CD1c-positive myeloid dendritic cell (primary cell): ENCODE results near the gene FOXD3.
"Not testable (repeated sequence)": the region's sequence is repeated elsewhere in the genome, so short reads cannot be mapped to it uniquely, and the experiment has no call there.

Source experiments
- DNase-seq: peaks from one replicate; pipeline ENCODE4 v3.0.0-alpha.2; 2016; ENCODE audit errors: extremely low spot score

FOXD3 gene

DNA sequence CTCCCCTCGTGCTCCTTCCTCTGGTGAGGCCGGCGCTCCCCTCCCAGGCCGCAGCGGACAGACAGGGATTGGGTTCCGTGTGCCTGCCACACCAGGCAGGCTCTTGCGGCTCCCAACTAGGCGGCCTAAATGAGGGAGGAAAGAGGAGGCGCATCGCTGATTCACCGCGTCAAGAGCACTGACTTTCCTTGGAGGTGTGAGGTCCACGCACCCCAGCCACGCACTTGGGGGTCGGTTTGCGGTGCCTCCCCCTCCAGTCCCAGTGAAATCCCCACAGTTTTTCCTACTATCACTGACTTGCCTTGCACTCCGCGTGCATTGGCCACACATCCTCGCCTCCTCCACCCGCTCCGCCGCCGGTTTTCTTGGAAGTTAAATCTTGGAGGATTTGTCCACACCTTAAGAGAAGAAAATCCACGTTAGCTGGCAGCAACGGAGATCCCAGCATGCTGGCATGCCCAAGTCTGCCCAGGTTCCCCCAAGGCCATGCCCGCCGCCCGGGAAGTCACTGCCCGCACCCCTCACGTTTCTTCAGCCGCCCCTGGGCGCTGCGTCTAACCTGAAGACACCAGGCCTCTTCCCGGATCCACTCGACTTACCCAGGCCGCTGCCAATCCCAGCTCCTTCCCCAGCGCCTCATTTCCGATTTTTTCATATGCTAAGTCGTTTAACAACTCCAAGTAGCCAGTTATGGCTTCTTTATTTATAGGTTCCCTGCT, 1.1 kb upstream of the FOXD3 start:
- no peak for DNase-seq

DNA sequence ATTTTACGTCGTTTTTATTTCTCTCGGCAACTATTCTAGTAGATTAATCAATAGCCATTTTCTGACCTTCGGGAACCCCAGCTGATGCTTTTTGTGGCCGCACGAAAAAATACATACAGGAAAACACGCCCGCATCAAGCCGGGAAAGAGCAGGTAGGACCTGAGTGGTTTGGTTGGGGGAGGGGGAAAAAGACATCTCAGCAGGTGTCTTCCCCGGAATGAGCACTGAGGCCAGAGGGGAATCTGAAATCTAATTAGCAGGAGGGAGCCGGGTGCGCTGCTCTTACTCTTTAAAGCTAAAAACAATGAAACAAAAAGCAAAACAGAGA, 618 bp upstream of the FOXD3 start:
- no peak for DNase-seq

DNA sequence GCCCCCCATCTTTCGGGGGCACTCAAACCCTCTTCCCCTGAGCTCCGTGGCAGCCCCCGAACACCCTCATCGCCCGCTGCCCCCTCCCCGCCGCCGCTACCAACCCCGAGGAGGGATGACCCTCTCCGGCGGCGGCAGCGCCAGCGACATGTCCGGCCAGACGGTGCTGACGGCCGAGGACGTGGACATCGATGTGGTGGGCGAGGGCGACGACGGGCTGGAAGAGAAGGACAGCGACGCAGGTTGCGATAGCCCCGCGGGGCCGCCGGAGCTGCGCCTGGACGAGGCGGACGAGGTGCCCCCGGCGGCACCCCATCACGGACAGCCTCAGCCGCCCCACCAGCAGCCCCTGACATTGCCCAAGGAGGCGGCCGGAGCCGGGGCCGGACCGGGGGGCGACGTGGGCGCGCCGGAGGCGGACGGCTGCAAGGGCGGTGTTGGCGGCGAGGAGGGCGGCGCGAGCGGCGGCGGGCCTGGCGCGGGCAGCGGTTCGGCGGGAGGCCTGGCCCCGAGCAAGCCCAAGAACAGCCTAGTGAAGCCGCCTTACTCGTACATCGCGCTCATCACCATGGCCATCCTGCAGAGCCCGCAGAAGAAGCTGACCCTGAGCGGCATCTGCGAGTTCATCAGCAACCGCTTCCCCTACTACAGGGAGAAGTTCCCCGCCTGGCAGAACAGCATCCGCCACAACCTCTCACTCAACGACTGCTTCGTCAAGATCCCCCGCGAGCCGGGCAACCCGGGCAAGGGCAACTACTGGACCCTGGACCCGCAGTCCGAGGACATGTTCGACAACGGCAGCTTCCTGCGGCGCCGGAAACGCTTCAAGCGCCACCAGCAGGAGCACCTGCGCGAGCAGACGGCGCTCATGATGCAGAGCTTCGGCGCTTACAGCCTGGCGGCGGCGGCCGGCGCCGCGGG, 837 bp downstream of the FOXD3 start:
- DNase-seq = peak; percentile 48

DNA sequence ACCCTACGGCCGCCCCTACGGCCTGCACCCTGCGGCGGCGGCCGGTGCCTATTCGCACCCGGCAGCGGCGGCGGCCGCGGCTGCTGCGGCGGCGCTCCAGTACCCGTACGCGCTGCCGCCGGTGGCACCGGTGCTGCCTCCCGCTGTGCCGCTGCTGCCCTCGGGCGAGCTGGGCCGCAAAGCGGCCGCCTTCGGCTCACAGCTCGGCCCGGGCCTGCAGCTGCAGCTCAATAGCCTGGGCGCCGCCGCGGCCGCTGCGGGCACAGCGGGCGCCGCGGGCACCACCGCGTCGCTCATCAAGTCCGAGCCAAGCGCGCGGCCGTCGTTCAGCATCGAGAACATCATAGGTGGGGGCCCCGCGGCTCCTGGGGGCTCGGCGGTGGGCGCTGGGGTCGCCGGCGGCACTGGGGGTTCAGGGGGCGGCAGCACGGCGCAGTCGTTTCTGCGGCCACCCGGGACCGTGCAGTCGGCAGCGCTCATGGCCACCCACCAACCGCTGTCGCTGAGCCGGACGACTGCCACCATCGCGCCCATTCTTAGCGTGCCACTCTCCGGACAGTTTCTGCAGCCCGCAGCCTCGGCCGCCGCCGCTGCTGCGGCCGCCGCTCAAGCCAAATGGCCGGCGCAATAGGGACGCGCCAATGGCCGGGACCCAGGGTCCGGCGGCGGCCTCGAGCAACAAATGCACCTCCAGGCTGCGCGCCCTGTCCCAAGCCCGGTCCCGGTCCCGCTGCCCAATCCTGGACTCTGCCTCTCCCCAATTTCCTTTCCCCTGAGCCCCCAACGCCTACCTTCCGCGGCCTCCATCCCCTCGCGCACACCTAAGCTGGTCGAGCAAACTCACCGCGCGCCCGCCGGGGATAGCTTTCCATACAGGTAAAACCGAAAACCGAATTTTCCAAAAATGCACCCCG, 1.8 kb downstream of the FOXD3 start:
- no peak for DNase-seq

DNA sequence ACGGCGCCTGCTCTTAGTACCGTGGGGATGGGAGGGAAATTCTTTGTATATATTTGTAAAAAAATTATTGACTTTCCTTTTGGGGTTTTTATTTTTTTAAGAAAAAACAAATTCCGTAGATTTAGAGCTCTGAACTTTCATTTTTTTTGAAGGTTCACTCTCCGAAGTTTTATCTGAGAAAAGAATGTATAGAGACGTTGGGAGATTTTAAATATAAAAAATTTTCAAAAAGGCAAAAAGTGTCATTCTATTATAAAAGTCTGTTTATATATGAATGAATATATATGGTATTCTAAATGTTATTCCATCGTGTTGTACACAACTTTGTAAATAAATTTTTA, 2.4 kb downstream of the FOXD3 start:
- DNase-seq = no peak

DNA sequence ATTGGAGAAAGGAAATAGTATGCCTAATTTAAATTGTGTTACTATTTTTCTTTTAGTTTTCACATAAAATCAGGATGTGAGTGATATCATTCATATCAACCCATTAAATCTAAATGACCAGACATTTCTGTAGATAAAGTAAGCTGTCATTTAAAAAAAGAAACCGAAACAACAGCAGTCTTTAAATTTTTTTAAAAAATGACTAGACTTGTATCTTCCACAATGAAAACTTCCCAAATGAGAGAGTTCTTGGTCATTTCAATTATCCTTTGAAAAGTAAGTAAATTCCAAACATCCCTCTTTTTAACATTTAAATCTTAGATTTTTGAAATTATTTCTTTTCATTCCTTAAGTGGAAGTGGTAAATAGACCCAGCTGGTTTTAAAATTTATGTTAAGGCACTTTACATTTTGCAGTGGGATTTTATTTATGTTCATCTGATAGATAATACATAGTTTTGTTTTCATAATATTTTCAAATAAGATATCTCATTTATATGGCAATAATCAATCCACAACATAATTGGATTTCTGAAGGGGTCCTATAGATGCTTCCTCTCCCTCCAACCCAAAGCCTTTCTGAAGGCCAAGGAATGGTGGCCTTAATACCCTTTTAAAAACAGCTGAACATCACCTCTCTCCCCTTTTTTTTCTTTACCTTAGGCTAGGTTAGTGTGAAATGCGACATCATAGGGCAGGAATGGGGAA, 3.1 kb downstream of the FOXD3 start:
- DNase-seq = no peak

DNA sequence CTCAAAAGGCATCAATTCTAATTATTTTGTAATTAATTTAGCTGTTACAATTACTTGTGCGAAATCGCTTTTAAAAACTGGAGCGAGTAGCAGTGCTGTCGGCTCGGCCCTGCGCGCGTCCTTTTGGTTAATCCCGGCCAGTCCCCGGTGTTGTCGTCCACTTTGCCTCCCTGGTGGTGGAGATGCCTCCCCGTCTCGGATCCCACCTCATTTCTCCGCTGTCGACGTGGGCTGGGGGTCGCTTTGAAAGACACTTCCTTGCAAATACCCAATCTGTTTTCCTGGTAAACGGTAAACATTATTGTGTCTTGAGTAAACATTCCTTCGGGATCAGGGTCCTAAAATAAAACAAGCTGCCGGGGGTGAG, 3.7 kb downstream of the FOXD3 start:
- DNase-seq = no peak

DNA sequence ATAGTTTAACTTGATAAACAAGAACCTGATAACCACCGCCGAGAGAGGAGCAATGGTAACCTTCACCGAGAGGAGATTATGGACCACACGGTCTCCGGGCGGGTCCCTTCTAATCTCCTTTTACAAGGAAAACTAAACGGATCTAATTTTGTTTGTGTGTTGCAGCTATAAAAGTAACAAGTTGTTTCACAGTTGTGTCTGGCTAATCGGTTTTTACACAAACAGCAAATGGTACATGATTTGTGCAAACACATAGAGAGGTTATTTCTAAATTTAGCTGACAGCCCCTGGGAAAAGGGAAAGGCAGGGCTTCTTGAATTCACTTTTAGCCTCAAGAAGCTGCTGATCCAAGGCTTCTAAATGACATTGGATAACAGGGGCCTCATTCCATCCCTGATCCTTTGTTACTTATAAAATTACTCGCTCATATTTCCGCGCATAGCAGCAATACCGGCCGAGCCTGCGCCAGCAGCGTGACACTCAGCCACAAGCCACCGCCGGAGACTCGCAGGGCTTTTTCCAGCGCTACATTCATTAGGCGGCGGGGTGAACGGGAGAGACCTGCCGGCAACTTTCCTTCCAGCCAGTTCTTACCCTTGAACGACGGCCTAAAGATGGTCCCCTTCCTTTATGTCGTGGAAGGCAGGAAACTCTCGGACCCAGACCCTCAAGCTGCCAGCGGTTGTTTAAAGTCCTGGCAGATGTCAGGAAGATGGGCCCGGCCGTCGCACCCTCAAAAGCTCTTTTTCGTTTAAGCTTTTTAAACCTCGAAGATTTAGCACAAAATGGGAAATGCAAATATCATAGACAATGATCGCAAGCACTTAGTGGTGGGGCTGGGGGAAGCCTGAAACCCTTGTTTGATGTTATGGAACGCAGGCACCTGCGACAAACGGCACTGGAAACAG, 4.4 kb downstream of the FOXD3 start:
- no peak for DNase-seq

DNA sequence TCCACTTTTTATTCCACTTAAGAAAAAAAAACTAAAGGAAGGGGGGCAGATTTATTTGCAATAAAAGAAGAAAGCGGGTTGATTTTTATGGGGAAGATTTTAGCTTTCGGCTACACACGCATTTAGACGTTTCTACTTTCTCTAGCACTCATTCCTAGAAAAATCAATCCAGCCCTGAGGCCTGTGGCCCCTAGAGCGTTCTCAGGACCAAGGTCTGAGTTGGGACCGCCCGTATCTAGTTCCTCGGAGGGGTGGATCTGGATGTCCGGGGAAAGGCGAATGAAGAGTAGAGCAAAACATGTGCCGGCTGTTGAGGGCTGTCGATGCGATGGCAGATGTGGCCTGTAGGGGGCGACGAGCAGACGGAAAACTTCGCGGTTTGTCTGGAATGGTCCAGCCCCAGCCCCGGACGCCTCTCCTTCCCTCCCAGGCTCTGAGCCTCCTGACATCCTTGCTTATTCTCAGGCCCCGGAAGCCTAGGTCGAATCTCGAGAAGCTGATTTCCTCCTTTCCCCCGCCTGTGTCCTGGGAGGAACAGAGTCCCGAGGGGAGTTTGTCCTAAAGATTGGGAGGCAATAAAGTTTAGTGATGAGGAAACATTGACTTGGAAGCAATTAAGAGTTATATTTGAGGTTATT, 5.2 kb downstream of the FOXD3 start:
- DNase-seq = peak; percentile 63

DNA sequence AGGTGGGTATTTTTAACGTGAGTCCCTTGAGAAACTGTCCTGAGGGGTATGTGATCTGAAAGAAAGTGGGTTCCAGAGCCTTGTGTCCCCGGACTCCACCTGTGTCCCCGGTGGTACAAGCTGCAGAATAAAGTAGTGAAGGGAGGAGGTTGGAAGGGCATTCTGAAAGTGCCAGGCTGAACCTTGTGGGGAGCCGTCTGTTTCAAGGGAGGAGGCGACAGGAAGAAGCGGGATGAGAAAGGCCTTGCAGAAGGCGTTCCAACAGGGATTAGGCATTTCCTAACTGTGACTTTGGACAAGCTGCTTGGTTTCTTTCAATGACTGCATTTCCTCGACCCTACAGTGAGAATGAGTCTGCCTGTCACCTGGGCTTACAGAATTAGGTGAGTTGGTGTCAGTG, 5.8 kb downstream of the FOXD3 start:
- DNase-seq = no peak

DNA sequence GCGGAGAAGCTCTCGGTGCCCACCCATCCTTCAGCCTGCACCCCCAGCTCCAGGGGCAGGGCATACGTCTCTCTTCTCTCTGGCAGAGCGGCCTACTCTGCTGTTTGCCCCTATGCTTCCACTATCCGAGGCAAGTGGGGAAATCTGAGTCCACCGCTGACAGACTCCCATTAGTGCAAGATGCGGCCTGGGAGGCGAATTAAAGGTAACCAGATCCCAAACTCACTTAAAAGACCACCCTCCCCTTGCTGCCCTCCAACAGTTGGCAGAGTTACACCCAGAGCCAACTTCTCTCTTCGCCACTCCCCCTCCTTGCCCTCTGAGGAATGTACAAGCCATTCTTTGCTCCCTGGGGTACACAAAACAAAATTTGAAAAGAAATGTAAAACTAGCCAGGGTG, 6.4 kb downstream of the FOXD3 start:
- no peak for DNase-seq

DNA sequence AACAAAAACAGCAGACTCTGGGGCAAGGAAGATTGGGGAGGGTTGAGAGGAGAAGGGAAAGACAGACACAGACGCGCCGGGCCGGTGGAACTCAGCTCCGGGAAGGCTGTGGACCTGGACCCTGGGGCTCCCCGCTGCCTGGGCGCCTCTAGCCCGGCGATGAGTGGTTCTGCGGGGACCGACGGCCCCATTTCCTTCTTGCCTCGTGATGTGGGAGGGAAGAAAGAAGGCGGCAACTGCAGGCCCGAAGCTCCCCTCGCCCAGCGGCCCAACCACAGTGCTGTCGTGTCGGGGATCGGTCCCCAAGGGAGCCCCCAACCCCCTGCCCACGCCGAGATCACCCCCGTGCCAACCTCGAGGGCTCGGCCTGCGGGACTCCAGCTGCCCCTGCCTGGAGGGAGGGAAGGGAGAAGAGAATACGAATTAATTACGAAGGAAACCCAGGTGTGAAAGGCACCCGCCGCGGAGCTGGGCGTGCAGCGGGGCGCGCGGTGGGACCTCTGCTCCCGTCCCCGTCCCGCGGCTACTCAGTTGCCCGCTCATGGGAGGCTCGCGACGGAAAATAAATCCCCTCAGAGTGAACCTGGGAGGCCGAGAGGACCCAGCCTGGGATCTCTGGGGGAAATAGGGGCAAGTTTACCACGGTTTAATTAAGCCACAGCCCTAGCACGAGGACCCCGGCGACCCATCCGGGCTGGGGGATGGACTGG, 7.4 kb downstream of the FOXD3 start:
- no peak for DNase-seq

DNA sequence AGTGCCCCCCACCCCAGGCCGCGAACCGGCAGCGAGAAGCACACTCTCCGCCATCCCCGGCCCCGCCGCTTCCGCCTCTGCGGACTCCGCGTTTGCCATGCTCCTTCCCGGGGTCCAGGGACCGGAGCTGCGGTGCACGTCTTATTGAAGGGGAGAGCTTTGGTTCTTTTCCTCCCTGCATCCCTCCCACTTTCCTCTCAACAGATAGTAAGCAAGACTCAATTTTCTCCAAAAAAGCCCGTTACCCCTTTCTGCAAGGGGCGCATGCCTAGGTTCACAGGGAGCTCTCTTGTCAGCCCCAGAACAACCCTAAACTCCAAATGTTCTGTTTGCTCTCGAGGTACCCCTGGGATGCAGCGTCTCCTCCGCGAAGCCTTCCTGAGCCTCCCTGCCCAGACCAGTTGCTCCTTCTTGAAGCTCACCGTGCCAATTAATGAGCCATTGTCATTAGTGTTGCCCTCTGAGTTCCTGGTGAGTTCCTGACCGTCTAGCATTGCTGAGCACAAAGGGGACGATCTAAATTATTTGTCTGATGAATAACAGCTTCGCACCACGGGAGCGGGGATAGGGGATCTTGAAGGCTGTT, 8.1 kb downstream of the FOXD3 start:
- DNase-seq = no peak

DNA sequence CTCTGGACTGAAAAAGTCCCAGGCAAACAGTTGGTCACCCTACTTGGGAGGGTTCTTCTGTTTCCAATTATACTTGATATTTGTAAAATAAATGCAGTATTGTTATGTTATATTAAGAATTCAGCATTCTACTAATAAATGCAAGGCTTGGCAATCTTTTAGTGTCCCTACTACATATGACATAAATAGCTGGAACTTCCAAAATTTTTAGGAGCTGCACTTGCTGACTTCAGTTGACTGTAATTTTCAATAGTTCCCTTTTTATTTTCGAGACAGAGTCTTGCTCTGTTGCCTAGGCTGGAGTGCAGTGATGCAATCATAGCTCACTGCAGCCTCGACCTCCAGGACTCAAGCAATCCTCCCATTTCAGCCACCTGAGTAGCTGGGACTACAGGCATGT, 20.0 kb downstream of the FOXD3 start:
- DNase-seq = no peak

DNA sequence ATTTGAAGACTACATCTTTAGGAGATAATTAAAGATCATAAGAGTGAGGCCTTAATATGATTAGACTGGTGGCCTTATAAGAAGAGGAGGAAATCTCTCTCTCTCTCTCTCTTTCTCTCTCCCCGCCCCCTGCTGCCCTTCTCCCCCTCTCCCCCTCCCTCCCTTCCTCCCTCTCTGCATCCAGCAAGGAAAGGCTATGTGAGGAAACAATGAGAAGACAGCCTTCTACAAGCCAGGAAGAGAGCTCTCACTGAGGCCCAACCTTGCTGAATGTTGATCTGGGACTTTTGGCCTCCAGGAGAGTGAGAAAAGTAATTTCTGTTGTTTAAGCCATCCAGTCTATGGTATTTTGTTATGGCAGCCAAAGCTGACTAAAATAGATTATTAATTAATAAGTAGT, 21.6 kb downstream of the FOXD3 start:
- no peak for DNase-seq

DNA sequence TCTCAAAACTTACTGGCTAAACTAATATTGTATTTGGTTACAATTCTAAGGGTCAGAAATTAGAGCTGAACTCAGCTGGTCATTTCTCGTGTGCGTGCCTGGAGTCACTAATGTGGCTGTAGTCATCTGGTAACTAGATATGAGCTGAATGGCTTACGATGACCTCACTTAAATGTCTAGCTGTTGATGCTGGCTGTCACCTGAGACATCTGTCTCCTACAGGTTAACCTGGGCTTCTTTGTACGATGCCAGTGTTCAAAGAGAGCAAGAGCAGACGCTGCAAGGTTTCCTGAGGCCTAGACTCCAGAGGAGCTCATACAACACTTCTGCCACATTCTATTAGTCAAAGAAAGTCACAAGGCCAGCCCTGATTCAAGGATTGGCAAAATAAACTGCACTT, 28.0 kb downstream of the FOXD3 start:
- DNase-seq = no peak

DNA sequence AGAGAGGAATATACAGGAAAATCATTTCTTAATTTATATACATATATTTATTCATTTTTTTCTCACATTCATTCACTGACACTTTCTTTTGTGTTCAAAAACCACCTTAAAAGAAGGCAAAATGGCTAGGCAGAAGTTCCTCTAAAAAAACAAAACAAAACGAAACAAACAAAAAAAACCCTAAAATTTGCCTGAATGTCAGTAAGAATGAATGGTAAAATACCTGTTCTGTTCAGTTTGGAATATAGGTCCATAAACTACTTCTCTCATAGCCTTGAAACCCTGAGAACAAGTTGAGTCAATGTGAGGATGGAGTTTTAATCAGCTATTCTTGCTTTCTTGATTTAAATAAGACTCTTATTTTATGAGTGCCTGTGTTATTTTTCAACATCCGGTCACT, 30.4 kb downstream of the FOXD3 start:
- no peak for DNase-seq

DNA sequence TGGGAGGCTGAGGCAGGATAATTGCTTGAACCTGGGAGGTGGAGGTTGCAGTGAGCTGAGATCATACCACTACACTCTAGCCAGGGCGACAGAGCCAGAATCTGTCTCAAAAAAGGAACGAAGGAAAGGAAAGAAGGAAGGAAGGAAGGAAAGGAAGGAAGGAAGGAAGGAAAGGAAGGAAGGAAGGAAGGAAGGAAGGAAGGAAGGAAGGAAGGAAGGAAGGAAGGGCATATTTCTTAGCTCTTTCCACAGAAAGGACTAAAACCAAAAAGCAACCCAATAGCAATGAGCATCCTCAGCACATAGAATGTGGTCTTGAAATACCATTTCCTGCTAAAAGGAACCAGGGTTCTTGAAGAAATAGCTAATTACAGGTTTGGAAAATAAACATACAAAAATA, 33.9 kb downstream of the FOXD3 start:
- DNase-seq = not testable (repeated sequence)

DNA sequence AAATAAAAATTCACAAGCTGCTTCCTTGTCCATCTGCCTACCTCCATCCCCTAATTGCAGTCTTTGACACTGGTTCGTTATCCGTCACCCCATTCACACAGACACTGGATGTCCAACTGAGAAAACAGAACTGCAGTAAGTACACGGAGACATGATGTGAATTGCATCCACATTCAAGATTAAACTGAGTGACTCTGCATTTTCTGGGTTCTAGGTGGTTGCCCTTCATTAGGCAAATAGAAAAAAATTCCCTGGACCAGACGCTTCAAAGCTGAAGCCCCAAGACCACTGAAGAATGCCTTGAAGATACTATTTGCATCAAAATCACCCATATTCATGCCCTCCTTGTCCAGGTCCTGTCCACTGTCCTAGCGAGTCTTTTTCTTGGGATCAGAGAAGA, 37.2 kb downstream of the FOXD3 start:
- DNase-seq = no peak
